ENCODE measurements around the gene IRAG1.
A peak's percentile ranks its signal among the peaks of the same experiment; 100 is the strongest.

IRAG1 gene

DNA sequence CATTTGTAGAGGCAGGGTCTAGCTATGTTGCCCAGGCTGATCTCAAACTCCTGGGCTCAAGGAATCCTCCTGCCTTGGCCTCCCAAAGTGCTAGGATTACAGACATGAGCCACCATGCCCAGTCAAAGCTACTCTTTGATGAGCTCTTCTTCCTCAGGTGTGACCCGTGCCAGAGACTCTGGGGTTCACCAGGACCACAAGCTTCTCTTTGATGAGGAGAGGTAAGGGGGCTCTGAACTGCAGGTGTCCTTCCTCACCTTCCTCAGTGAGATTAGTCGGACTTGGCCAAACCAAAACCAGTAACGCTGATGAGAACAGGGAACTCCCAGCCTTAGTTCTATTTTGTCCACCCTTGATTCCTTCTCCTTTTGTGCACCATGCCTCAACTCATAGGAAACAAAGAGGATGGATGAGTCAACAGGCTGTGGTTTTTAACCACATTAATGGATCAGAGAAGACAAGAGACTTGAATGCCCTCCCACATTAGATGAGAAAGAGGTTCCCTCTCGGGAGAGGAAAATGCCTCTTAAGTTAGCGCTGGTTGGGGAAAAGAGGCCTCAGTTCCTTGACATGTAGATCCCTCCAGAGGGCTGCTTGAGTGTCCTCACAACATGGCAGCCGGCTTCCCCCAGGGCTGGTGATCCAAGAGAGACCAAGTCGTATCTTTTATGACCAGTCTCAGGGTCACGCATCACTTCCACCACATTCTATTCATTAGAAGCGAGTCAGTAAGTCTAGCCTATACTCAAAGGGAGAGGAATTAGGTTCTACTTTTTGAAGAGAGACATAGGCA lies 31.8 kb upstream of the IRAG1 start:
- no peaks in the 10 kb centered on the region for H3K36me3 ChIP-seq (ENCODE audit: control insufficient read depth in 2 of 2, insufficient read depth in 2 of 2, low read length in 2 of 2)
- no peak overlapping the region for H3K4me3 ChIP-seq (ENCODE audit: low read length in 2 of 2)
- no peaks in the 10 kb centered on the region for H3K4me1 ChIP-seq (ENCODE audit: control insufficient read depth in 2 of 2, insufficient read depth in 2 of 2, low read length in 2 of 2)
- H3K9ac ChIP-seq (ENCODE audit: low read depth in 1 of 2, low read length in 2 of 2), result no peak overlapping the region
- H3K27me3 ChIP-seq (ENCODE audit: control insufficient read depth in 2 of 2, insufficient read depth in 2 of 2, low read length in 2 of 2), result no peaks in the 10 kb centered on the region
- H3K9me3 ChIP-seq (ENCODE audit: control insufficient read depth in 2 of 2, low read length in 2 of 2), result no peaks in the 10 kb centered on the region
- no peak overlapping the region for H3K27ac ChIP-seq (ENCODE audit: low read depth in 2 of 2, low read length in 2 of 2)

DNA sequence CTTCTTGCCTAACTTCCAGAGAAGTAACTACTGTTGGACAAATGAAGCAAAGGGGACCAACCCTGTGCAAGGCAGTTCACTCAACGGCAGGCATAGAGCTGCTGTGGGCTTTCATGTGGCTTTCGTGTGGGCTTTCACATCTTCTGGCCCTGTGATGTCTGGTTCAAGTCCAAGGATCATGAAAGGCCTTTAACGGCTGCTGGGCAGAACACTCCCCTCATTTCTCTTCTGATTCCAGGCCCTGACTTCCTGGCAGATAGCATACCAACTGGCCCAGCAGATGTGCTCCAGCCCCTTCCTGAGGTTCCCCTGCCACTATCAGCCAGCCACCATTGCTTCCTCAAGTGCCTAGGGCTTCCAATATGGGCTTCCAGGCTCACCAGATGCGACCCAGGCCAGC lies 28.8 kb upstream of the IRAG1 start:
- no peak overlapping the region for H3K9ac ChIP-seq (ENCODE audit: low read depth in 1 of 2, low read length in 2 of 2)
- no peaks in the 10 kb centered on the region for H3K36me3 ChIP-seq (ENCODE audit: control insufficient read depth in 2 of 2, insufficient read depth in 2 of 2, low read length in 2 of 2)
- no peak overlapping the region for H3K27ac ChIP-seq (ENCODE audit: low read depth in 2 of 2, low read length in 2 of 2)
- no peak overlapping the region for H3K4me3 ChIP-seq (ENCODE audit: low read length in 2 of 2)
- H3K9me3 ChIP-seq (ENCODE audit: control insufficient read depth in 2 of 2, low read length in 2 of 2), result no peaks in the 10 kb centered on the region
- H3K4me1 ChIP-seq (ENCODE audit: control insufficient read depth in 2 of 2, insufficient read depth in 2 of 2, low read length in 2 of 2), result no peaks in the 10 kb centered on the region
- H3K27me3 ChIP-seq (ENCODE audit: control insufficient read depth in 2 of 2, insufficient read depth in 2 of 2, low read length in 2 of 2), result no peaks in the 10 kb centered on the region

DNA sequence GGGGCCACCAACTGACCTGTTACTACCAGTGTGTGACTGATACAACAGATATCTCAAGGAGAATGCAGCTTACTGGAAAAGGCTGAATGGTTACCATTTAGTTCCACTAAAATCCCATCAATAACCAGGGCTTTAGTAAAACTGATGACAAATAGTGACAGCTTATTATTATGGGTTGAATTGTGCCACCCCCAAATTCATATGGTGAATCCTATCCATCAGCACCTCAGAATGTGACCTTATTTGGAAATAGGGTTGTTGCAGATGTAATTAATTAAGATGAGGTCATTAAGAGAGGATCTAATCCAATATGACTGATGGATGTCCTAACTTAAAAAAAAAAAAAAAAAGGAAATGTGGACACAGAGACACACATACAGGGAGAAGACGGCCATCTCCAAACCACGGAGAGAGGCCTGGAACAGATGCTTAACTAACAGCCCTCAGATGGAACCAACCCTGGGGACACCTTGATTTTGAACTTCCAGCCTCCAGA lies 27.4 kb upstream of the IRAG1 start:
- Histone ChIP-seq H3K4me3 (ENCODE audit: low read length in 2 of 2) (no peak overlapping the region), H3K27me3 (ENCODE audit: control insufficient read depth in 2 of 2, insufficient read depth in 2 of 2, low read length in 2 of 2) (no peaks in the 10 kb centered on the region), H3K27ac (ENCODE audit: low read depth in 2 of 2, low read length in 2 of 2) (no peak overlapping the region), H3K9me3 (ENCODE audit: control insufficient read depth in 2 of 2, low read length in 2 of 2) (no peaks in the 10 kb centered on the region), H3K4me1 (ENCODE audit: control insufficient read depth in 2 of 2, insufficient read depth in 2 of 2, low read length in 2 of 2) (no peaks in the 10 kb centered on the region), H3K36me3 (ENCODE audit: control insufficient read depth in 2 of 2, insufficient read depth in 2 of 2, low read length in 2 of 2) (no peaks in the 10 kb centered on the region), H3K9ac (ENCODE audit: low read depth in 1 of 2, low read length in 2 of 2) (no peak overlapping the region)

DNA sequence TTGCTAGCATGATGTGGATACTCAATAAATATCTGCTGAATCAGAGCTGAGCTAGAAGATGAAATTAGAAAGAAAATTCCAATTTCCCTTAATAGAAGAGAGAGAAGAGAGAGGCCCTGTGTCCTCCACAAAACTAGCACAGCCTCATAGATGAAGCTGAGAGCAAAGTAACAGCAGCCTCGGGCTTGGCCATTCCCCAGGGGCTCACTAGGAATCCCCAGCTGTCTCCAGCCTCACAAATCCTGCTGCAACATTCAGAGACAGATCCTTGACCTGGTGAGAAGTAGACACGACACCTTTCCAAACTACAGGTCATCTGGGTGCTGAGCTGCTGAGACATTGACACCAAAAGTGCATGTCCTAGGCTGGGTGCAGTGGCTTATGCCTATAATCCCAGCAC lies 26.1 kb upstream of the IRAG1 start:
- Histone ChIP-seq H3K36me3 (ENCODE audit: control insufficient read depth in 2 of 2, insufficient read depth in 2 of 2, low read length in 2 of 2) (no peaks in the 10 kb centered on the region), H3K27me3 (ENCODE audit: control insufficient read depth in 2 of 2, insufficient read depth in 2 of 2, low read length in 2 of 2) (no peaks in the 10 kb centered on the region), H3K27ac (ENCODE audit: low read depth in 2 of 2, low read length in 2 of 2) (no peak overlapping the region), H3K4me1 (ENCODE audit: control insufficient read depth in 2 of 2, insufficient read depth in 2 of 2, low read length in 2 of 2) (no peaks in the 10 kb centered on the region), H3K4me3 (ENCODE audit: low read length in 2 of 2) (no peak overlapping the region), H3K9me3 (ENCODE audit: control insufficient read depth in 2 of 2, low read length in 2 of 2) (no peaks in the 10 kb centered on the region), H3K9ac (ENCODE audit: low read depth in 1 of 2, low read length in 2 of 2) (no peak overlapping the region)

DNA sequence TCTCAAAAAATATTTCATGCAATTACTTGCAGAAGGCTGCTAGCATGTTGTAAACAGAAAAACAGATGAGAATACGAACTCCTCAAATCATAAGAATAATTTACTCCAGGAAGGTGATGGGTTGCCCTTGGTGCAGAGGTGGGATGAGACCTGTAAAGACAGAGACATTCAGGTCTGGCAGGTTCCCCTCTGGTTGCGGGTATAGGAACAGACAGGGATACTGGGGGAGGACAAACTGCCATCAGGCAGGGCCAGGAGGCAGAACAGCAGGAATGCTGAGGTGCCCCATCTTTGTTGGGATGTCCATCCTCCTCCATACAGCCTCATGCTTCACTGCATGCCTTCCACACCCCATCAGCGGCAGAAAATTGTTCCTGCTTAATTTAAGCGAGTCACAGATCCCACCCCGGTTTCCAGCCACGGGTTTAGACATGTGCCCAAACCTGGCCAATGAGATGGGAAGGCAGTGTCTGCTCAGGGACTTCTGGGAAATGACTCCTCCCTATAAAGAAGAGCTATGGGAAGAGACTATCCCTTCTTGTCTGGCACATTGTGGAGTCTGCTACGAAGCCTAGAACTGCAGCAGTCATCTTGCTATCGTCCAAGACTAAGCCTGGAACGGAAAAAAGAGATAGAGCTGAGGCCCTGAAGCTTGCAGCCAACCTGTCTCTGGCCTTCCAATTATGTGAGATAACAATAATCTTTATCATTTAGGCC lies 23.1 kb upstream of the IRAG1 start:
- Histone ChIP-seq H3K36me3 (ENCODE audit: control insufficient read depth in 2 of 2, insufficient read depth in 2 of 2, low read length in 2 of 2) (no peaks in the 10 kb centered on the region), H3K27me3 (ENCODE audit: control insufficient read depth in 2 of 2, insufficient read depth in 2 of 2, low read length in 2 of 2) (no peaks in the 10 kb centered on the region), H3K4me1 (ENCODE audit: control insufficient read depth in 2 of 2, insufficient read depth in 2 of 2, low read length in 2 of 2) (no peaks in the 10 kb centered on the region), H3K4me3 (ENCODE audit: low read length in 2 of 2) (no peak overlapping the region), H3K27ac (ENCODE audit: low read depth in 2 of 2, low read length in 2 of 2) (no peak overlapping the region), H3K9ac (ENCODE audit: low read depth in 1 of 2, low read length in 2 of 2) (no peak overlapping the region), H3K9me3 (ENCODE audit: control insufficient read depth in 2 of 2, low read length in 2 of 2) (no peaks in the 10 kb centered on the region)

DNA sequence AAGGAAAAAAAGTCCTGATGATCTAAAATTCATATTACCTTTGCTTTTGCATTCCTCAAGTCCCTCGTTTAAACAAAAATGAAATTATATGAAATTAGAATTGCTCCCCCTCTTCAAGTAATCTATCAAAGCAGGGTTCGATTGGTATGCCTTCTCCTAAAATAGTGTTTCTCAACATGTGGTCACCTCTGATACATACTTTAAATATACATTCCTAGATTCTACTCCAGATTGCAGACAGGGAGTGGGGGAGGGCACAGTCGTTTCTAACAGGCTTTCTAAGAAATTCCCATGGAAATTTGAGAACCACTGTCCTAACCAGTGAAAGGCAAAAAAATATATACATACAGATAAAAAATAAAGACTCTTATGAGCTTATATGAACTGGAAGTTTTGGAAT lies 22.6 kb upstream of the IRAG1 start:
- Histone ChIP-seq H3K4me1 (ENCODE audit: control insufficient read depth in 2 of 2, insufficient read depth in 2 of 2, low read length in 2 of 2) (no peaks in the 10 kb centered on the region), H3K4me3 (ENCODE audit: low read length in 2 of 2) (no peak overlapping the region), H3K27me3 (ENCODE audit: control insufficient read depth in 2 of 2, insufficient read depth in 2 of 2, low read length in 2 of 2) (no peaks in the 10 kb centered on the region), H3K9me3 (ENCODE audit: control insufficient read depth in 2 of 2, low read length in 2 of 2) (no peaks in the 10 kb centered on the region), H3K9ac (ENCODE audit: low read depth in 1 of 2, low read length in 2 of 2) (no peak overlapping the region), H3K36me3 (ENCODE audit: control insufficient read depth in 2 of 2, insufficient read depth in 2 of 2, low read length in 2 of 2) (no peaks in the 10 kb centered on the region), H3K27ac (ENCODE audit: low read depth in 2 of 2, low read length in 2 of 2) (no peak overlapping the region)

DNA sequence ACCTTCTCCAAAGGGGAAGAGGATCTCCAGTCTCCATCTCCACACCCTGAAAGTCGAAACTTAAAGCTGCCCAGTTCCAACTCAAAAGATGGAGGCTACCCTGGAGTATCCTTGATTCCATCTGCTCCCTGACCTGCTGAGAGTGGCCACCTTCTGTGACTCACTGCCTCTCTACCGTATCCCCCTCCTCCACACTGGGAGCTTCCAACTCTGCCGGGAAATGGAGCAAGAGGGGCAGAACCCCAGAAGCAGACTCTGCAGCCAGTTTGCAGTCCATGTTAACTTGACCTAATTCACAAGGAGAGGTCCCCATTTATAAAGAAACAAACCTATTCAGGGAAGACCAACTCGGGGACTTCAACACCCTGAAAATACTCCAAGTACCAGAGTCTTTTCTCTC lies 22.0 kb upstream of the IRAG1 start:
- Histone ChIP-seq H3K4me1 (ENCODE audit: control insufficient read depth in 2 of 2, insufficient read depth in 2 of 2, low read length in 2 of 2) (no peaks in the 10 kb centered on the region), H3K27ac (ENCODE audit: low read depth in 2 of 2, low read length in 2 of 2) (no peak overlapping the region), H3K4me3 (ENCODE audit: low read length in 2 of 2) (no peak overlapping the region), H3K9me3 (ENCODE audit: control insufficient read depth in 2 of 2, low read length in 2 of 2) (no peaks in the 10 kb centered on the region), H3K27me3 (ENCODE audit: control insufficient read depth in 2 of 2, insufficient read depth in 2 of 2, low read length in 2 of 2) (no peaks in the 10 kb centered on the region), H3K9ac (ENCODE audit: low read depth in 1 of 2, low read length in 2 of 2) (no peak overlapping the region), H3K36me3 (ENCODE audit: control insufficient read depth in 2 of 2, insufficient read depth in 2 of 2, low read length in 2 of 2) (no peaks in the 10 kb centered on the region)

DNA sequence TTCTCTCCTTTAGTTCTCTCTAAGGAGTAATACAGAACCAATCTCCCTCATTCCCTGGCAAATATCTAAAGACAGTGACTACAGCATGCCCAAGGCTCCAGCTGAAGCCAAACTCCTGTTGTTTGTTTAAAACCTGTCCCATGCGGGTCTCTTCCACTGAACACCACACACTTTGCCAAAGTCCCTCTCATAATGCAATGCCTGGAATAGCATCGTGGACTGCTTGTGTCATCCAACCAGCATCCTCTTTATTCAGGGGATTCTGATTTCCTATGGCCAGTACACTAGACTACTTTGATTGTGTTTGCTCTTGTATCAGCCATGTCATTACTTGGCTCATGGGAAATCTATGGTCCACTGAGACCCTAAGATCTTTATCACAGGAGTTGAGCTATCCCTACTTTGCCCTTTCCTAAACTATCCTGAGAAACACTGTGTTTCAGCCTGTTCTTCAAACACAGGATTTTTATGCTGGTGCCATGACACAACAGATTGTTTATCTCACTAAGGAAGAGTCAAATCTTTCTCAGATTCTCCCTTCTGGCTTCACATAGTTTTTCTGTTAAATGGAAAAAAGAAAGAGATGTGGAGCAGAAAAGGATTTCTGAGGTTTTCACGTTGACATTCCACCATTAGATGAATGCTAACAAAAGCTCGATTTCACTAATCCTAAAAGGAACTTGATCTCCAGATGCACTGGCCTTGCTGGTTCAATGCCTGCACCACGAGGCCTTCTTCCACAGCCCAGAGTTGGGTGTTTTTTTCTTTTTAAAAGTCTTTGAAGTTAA lies 15.9 kb upstream of the IRAG1 start:
- Histone ChIP-seq H3K36me3 (ENCODE audit: control insufficient read depth in 2 of 2, insufficient read depth in 2 of 2, low read length in 2 of 2) (no peaks in the 10 kb centered on the region), H3K4me1 (ENCODE audit: control insufficient read depth in 2 of 2, insufficient read depth in 2 of 2, low read length in 2 of 2) (no peaks in the 10 kb centered on the region), H3K4me3 (ENCODE audit: low read length in 2 of 2) (no peak overlapping the region), H3K27ac (ENCODE audit: low read depth in 2 of 2, low read length in 2 of 2) (peak overlapping the region in 1 of 2 donors; percentile 2), H3K9me3 (ENCODE audit: control insufficient read depth in 2 of 2, low read length in 2 of 2) (no peaks in the 10 kb centered on the region), H3K27me3 (ENCODE audit: control insufficient read depth in 2 of 2, insufficient read depth in 2 of 2, low read length in 2 of 2) (no peaks in the 10 kb centered on the region), H3K9ac (ENCODE audit: low read depth in 1 of 2, low read length in 2 of 2) (no peak overlapping the region)

DNA sequence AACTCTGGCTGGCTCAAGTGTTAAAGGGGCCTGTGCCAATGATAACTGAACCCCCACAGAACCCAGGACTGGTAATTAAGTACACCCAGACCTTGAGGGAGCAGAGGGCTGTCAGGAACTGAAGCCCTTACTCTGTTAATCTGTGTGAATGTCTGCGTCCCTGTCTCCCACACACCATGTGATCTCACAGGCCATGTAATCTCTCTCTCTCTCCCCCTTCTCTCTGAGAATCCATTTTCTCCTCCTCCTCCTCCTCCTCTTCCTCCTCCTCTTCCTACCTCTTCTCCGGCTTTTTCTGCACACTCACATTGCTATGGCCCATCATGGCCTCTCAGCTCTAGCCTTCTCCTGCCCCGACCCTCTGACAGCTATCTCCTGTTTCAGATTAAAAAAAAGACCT lies 14.6 kb upstream of the IRAG1 start:
- H3K9ac ChIP-seq (ENCODE audit: low read depth in 1 of 2, low read length in 2 of 2), result no peak overlapping the region
- no peaks in the 10 kb centered on the region for H3K27me3 ChIP-seq (ENCODE audit: control insufficient read depth in 2 of 2, insufficient read depth in 2 of 2, low read length in 2 of 2)
- no peak overlapping the region for H3K27ac ChIP-seq (ENCODE audit: low read depth in 2 of 2, low read length in 2 of 2)
- H3K36me3 ChIP-seq (ENCODE audit: control insufficient read depth in 2 of 2, insufficient read depth in 2 of 2, low read length in 2 of 2), result no peaks in the 10 kb centered on the region
- no peaks in the 10 kb centered on the region for H3K9me3 ChIP-seq (ENCODE audit: control insufficient read depth in 2 of 2, low read length in 2 of 2)
- no peak overlapping the region for H3K4me3 ChIP-seq (ENCODE audit: low read length in 2 of 2)
- no peaks in the 10 kb centered on the region for H3K4me1 ChIP-seq (ENCODE audit: control insufficient read depth in 2 of 2, insufficient read depth in 2 of 2, low read length in 2 of 2)

DNA sequence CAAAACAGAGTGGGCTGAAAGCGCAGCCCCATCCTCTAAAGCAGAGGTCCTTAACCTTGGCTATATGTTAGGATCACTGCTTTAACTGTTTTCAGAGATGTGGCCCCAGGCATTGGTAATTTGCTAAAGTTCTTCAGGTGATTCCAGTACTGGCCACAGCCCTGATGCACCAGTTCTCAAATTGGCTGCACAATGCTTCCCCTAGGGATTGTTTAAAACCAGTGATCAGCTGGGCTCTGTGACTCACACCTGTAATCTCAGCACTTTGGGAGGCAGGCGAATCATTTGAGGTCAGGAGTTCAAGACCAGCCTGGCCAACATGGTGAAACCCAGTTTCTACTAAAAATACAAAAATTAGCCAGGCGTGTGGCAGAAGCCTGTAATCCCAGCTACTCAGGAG lies 8.4 kb upstream of the IRAG1 start:
- Histone ChIP-seq H3K27me3 (ENCODE audit: control insufficient read depth in 2 of 2, insufficient read depth in 2 of 2, low read length in 2 of 2) (no peaks in the 10 kb centered on the region), H3K27ac (ENCODE audit: low read depth in 2 of 2, low read length in 2 of 2) (no peak overlapping the region)

More for the DNA sequence above, 8.4 kb upstream of the IRAG1 start:
- Histone ChIP-seq H3K4me3 (ENCODE audit: low read length in 2 of 2) (no peak overlapping the region), H3K9ac (ENCODE audit: low read depth in 1 of 2, low read length in 2 of 2) (no peak overlapping the region), H3K4me1 (ENCODE audit: control insufficient read depth in 2 of 2, insufficient read depth in 2 of 2, low read length in 2 of 2) (no peaks in the 10 kb centered on the region), H3K9me3 (ENCODE audit: control insufficient read depth in 2 of 2, low read length in 2 of 2) (peaks cover 0 to 4% of the 10 kb centered on the region in 2 donors), H3K36me3 (ENCODE audit: control insufficient read depth in 2 of 2, insufficient read depth in 2 of 2, low read length in 2 of 2) (no peaks in the 10 kb centered on the region)

Data from mucosa of rectum (tissue), 2 donors.